Fibroblast of peridontal ligament (primary cell): ENCODE data around the gene AIFM3.

Source experiments
- DNase-seq: peaks from one replicate; pipeline ENCODE4 v3.0.0-alpha.2; 2010; ENCODE audit errors: extremely low read depth

The AIFM3 gene

GRCh38 chr22:21028277-21029251, 61.5 kb downstream of the AIFM3 start:
- DNase-seq = no peak

- DNase-seq = no peak
Observed at GRCh38 chr22:21029486-21030025, 62.5 kb downstream of the AIFM3 start.

- no peak for DNase-seq
Observed at GRCh38 chr22:21030032-21030431, 63.0 kb downstream of the AIFM3 start.
